HG02970 (cell line): ENCODE measurements around the gene AVPR2.
A peak's percentile ranks its signal among the peaks of the same experiment; 100 is the strongest.

Experiments used
- ATAC-seq: cut with Tn5 transposase; IDR thresholded peaks from one replicate; pipeline ENCODE4 v1.9.1; 2021; ENCODE audit warnings: mild to moderate bottlenecking, moderate library complexity, moderate number of reproducible peaks; ENCODE audit not compliant: unreplicated experiment, low FRiP score

Gene AVPR2

GRCh38 chrX:153884590-153884989 is 19.9 kb upstream of the AVPR2 start:
- ATAC-seq: no peak

GRCh38 chrX:153885208-153885787 is 19.2 kb upstream of the AVPR2 start:
- ATAC-seq: no peak

GRCh38 chrX:153885968-153886903 is 18.2 kb upstream of the AVPR2 start, which contains the start of gene L1CAM:
Gene L1CAM (minus strand): TSS chrX:153886173. CDS start chrX:153875836, 10,337 bp downstream.
- no peak for ATAC-seq

- ATAC-seq: no peak
These were observed 17.6 kb upstream of the AVPR2 start for GRCh38 chrX:153886915-153887314.

GRCh38 chrX:153887385-153887784 is 17.1 kb upstream of the AVPR2 start:
- ATAC-seq: no peak

- ATAC-seq: no peak
These were observed 16.1 kb upstream of the AVPR2 start for GRCh38 chrX:153888344-153888743.

GRCh38 chrX:153889123-153889522 is 15.3 kb upstream of the AVPR2 start:
- no peak for ATAC-seq

GRCh38 chrX:153897899-153898298 is 6.6 kb upstream of the AVPR2 start:
- no peak for ATAC-seq

GRCh38 chrX:153900831-153901752 is 3.4 kb upstream of the AVPR2 start:
- peak; percentile 69 for ATAC-seq

GRCh38 chrX:153901753-153902140 is 2.7 kb upstream of the AVPR2 start:
- no peak for ATAC-seq

GRCh38 chrX:153902385-153902784 is 2.1 kb upstream of the AVPR2 start:
- ATAC-seq: no peak

GRCh38 chrX:153903238-153903980 is 1.1 kb upstream of the AVPR2 start:
- no peak for ATAC-seq

- ATAC-seq: no peak
These were observed 1.1 kb downstream of the AVPR2 start for GRCh38 chrX:153905481-153906095.

- ATAC-seq: no peak
These were observed 1.8 kb downstream of the AVPR2 start for GRCh38 chrX:153906126-153906917.

- no peak for ATAC-seq
These were observed 3.0 kb downstream of the AVPR2 start for GRCh38 chrX:153907456-153907855.

GRCh38 chrX:153908219-153908860 is 3.9 kb downstream of the AVPR2 start:
- no peak for ATAC-seq

GRCh38 chrX:153909024-153909979 is 4.8 kb downstream of the AVPR2 start:
- no peak for ATAC-seq
